ENCODE data around the gene ACSL5.

DNA sequence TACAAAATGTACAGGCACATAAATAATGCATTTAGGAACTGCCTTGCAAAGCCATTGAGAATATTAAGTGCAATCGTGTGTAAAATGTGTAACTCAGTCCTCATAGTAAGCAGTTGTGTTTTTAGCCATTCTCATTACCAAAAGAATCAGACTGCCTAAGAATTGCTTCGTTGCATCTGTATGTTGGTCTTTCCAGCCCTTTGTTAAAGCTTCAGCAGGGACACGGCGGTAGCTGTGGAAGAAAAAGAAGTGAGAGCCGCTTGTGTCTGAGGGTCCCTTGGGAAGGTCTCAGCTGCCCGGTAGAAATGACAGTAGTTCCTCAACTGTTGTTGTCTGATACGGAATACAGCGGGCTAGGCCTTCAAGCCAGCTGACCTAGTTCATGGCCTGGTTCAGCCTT lies 22.8 kb upstream of the ACSL5 start:
- TF ChIP-seq, protein P1, sequence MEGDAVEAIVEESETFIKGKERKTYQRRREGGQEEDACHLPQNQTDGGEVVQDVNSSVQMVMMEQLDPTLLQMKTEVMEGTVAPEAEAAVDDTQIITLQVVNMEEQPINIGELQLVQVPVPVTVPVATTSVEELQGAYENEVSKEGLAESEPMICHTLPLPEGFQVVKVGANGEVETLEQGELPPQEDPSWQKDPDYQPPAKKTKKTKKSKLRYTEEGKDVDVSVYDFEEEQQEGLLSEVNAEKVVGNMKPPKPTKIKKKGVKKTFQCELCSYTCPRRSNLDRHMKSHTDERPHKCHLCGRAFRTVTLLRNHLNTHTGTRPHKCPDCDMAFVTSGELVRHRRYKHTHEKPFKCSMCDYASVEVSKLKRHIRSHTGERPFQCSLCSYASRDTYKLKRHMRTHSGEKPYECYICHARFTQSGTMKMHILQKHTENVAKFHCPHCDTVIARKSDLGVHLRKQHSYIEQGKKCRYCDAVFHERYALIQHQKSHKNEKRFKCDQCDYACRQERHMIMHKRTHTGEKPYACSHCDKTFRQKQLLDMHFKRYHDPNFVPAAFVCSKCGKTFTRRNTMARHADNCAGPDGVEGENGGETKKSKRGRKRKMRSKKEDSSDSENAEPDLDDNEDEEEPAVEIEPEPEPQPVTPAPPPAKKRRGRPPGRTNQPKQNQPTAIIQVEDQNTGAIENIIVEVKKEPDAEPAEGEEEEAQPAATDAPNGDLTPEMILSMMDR (conservative IDR thresholded peaks at IDR 0.05 in 1 of 2, IDR thresholded peaks at IDR 0.05 in 1 of 2; ENCODE audit: low read depth in 1 of 2, low read length in 2 of 2), result no peak
- no peak for TF ChIP-seq EZH2 (IDR thresholded peaks at IDR 0.05; ENCODE audit: low read length, missing control alignments)
